ENCODE measurements around the gene SPARC.
"Not testable (repeated sequence)": the region's sequence is repeated elsewhere in the genome, so short reads cannot be mapped to it uniquely, and the experiment has no call there.

SPARC gene

DNA sequence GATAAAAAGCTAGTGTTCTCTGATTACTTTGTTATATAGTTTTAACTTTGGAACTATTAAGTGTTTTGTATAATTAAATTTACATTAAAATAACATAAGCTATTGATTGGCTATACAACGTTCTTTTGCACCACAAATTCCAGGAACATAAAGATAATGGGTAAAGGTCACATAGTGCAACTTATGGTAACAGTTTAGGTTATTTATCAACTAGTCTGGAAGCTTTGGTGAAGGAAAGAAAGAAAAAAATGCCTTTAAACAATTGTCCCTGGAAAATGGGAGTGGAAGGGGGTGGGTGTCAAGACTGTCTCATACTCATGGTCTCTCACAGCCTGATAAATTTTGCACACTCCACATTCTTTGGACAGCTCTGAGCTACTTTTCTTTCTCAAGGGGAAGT lies 17.1 kb upstream of the SPARC start:
- no peaks in the 10 kb centered on the region for H3K9me3 ChIP-seq (ENCODE audit: control insufficient read depth, low read length)
- WGBS, 2 experiments: 83% methylated on average over 1 of the region's 1 CpG; no CpG with 5 or more reads in 1 of the 2 experiments
- H3K4me3 ChIP-seq (ENCODE audit: insufficient read depth, low read depth, low read length): no peak overlapping the region
- no peak overlapping the region for H3K27ac ChIP-seq (ENCODE audit: insufficient read depth, low read depth, low read length, poor library complexity, severe bottlenecking)
- H3K36me3 ChIP-seq (ENCODE audit: control insufficient read depth, insufficient read depth, low read length): no peaks in the 10 kb centered on the region
- H3K27me3 ChIP-seq (ENCODE audit: control insufficient read depth, insufficient read depth, low read length, poor library complexity, severe bottlenecking): no peaks in the 10 kb centered on the region
- peaks cover 8% of the 10 kb centered on the region for H3K4me1 ChIP-seq (ENCODE audit: control insufficient read depth, insufficient read depth, low read length)

DNA sequence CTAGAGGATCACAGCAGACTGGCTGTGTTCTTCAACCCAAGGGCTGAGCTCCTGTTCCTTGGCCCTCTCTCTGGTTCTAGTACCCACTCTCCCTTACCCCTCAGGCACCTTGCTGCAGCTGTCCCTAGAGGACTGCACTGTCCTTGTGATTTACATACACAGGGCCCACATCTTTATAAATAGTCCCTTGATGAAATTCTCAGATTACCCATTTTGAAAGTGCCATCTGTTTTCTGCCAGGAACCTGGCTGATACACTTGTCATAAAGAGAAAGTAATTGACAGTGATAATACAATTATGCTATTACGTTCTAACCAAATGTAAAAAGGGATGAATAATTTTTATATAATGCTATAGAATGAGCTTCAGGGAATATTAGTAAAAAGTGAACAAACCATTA lies 16.5 kb upstream of the SPARC start:
- H3K36me3 ChIP-seq (ENCODE audit: control insufficient read depth, insufficient read depth, low read length): no peaks in the 10 kb centered on the region
- H3K9me3 ChIP-seq (ENCODE audit: control insufficient read depth, low read length): no peaks in the 10 kb centered on the region
- H3K27ac ChIP-seq (ENCODE audit: insufficient read depth, low read depth, low read length, poor library complexity, severe bottlenecking): no peak overlapping the region
- H3K4me1 ChIP-seq (ENCODE audit: control insufficient read depth, insufficient read depth, low read length): peaks cover 8% of the 10 kb centered on the region
- H3K27me3 ChIP-seq (ENCODE audit: control insufficient read depth, insufficient read depth, low read length, poor library complexity, severe bottlenecking): no peaks in the 10 kb centered on the region
- no peak overlapping the region for H3K4me3 ChIP-seq (ENCODE audit: insufficient read depth, low read depth, low read length)
- 100% methylated on average over 1 of the region's 1 CpG; no CpG with 5 or more reads in 1 of the 2 experiments for WGBS, 2 experiments

DNA sequence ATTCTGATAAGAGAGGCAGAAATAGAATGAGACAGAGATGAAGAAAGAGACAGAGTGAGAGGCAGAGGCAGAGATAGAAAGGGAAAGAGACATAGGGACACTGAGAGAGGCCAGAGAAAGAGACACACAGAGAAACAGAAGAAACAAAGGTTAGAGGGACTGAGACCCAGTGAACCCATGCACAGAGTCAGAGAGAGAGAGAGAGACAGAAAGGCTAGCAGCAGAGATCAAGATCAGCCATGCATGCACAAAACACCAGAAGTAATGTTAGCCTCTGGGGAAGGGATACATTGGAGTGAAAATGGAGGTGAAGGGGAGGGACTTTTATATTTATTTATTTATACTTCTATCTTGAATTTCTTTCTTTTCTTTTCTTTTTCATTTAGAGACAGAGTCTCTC lies 14.1 kb upstream of the SPARC start:
- H3K36me3 ChIP-seq (ENCODE audit: control insufficient read depth, insufficient read depth, low read length): no peaks in the 10 kb centered on the region

DNA sequence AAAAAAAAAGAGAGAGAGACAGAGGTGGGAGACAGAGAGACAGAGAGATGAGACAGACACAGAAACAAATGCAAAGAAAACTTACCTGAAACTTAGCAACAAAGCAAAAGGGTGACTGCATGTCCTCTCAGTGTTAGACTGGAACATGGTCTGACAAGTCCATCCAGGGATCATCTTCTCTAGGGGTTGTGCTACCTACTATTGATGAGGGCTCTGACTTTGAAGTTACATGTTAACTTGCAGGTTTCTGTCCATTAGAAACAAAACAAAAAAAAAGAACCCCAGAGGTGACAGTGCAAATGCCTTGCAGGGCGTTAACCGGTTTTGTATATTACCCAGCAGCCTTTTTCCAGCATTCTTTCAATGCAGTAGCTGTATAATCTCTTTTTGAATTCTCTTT lies 13.6 kb upstream of the SPARC start:
- H3K27ac ChIP-seq (ENCODE audit: insufficient read depth, low read depth, low read length, poor library complexity, severe bottlenecking): no peak overlapping the region
- H3K36me3 ChIP-seq (ENCODE audit: control insufficient read depth, insufficient read depth, low read length): no peaks in the 10 kb centered on the region
- peaks cover 15% of the 10 kb centered on the region for H3K4me1 ChIP-seq (ENCODE audit: control insufficient read depth, insufficient read depth, low read length)
- H3K27me3 ChIP-seq (ENCODE audit: control insufficient read depth, insufficient read depth, low read length, poor library complexity, severe bottlenecking): no peaks in the 10 kb centered on the region
- WGBS, 2 experiments: 84 to 86% methylated on average over 2 of the region's 2 CpGs
- H3K4me3 ChIP-seq (ENCODE audit: insufficient read depth, low read depth, low read length): no peak overlapping the region
- no peaks in the 10 kb centered on the region for H3K9me3 ChIP-seq (ENCODE audit: control insufficient read depth, low read length)

More for the DNA sequence above, 14.1 kb upstream of the SPARC start:
- H3K27me3 ChIP-seq (ENCODE audit: control insufficient read depth, insufficient read depth, low read length, poor library complexity, severe bottlenecking): no peaks in the 10 kb centered on the region
- H3K9me3 ChIP-seq (ENCODE audit: control insufficient read depth, low read length): no peaks in the 10 kb centered on the region
- H3K27ac ChIP-seq (ENCODE audit: insufficient read depth, low read depth, low read length, poor library complexity, severe bottlenecking): no peak overlapping the region
- no peak overlapping the region for H3K4me3 ChIP-seq (ENCODE audit: insufficient read depth, low read depth, low read length)
- H3K4me1 ChIP-seq (ENCODE audit: control insufficient read depth, insufficient read depth, low read length): peaks cover 15% of the 10 kb centered on the region

DNA sequence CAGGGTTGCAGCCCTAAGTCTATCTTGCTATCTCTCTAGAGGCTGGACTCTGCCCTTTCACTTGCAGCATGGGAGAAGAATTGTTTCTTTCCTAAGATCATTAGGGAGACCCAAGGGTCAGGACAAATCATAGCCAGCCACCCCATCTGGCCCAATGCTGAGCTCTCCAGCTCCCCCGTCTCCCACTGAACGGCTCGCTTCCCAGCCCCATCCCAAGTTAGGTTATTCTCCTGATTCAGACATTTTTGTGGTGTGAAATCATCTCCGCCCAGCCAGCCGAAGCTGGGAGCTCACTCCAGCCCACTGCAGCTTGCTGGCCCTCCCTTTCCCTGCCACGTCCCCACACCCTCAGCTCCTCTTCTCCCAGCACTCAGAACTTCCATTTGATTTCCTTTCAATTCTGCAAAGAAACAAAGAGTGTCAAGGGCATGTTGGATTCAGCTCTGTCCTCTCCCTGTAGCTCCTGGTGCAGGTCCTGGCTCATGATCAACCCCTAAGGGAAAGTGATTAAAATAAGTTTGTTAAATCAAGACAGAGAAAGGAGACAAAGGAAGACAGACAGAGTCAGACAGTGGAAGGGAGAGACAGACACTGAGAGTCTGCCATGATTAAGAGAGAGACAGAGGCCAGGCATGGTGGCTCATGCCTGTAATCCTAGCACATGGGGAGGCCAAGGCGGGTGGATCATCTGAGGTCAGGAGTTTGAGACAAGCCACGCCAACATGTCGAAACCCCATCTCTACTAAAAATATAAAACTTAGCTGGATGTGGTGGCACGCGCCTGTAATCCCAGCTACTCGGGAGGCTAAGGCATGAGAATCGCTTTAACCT lies 12.6 kb upstream of the SPARC start:
- no peaks in the 10 kb centered on the region for H3K36me3 ChIP-seq (ENCODE audit: control insufficient read depth, insufficient read depth, low read length)
- no peaks in the 10 kb centered on the region for H3K27me3 ChIP-seq (ENCODE audit: control insufficient read depth, insufficient read depth, low read length, poor library complexity, severe bottlenecking)
- H3K4me1 ChIP-seq (ENCODE audit: control insufficient read depth, insufficient read depth, low read length): peaks cover 15% of the 10 kb centered on the region
- H3K4me3 ChIP-seq (ENCODE audit: insufficient read depth, low read depth, low read length): no peak overlapping the region
- no peaks in the 10 kb centered on the region for H3K9me3 ChIP-seq (ENCODE audit: control insufficient read depth, low read length)
- WGBS, 2 experiments: 76 to 77% methylated on average over 13 of the region's 13 CpGs
- peak overlapping the region; percentile 44 for H3K27ac ChIP-seq (ENCODE audit: insufficient read depth, low read depth, low read length, poor library complexity, severe bottlenecking)

DNA sequence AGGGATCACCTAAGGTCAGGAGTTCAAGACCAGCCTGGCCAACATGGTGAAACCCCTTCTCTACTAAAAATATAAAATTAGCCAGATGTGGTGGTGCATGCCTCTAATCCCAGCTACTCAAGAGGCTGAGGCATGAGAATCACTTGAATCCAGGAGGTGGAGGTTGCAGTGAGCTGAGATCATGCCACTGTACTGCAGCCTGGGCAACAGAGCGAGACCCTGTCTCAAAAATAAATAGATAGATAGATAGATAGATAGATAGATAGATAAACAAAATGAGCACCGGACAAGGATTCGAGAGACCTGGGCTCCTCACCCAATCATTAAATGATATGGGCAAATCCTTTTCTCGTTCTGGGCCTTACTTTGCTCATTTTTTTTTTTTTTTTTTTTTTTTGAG lies 11.4 kb upstream of the SPARC start:
- not testable (repeated sequence) for H3K9me3 ChIP-seq (ENCODE audit: control insufficient read depth, low read length)

DNA sequence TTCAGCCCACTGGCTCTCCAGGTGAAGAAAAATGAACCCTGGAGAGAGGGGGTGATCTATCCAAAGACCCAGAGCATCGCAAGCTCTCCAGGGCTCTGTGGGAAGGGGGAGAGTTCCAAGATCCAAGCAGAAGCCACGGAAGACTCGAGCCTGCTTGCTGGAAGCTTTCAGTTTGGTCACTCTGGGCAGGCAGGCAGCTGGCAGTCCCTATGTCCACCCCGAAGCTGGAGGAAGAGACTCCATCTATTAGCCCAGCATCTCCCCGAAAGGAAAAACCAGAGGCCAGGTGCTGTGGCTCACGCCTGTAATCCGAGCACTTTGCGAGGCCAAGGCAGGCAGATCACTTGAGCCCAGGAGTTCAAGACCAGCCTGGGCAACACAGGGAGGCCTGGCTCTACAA lies 10.7 kb upstream of the SPARC start:
- 86% methylated on average over 8 of the region's 8 CpGs for WGBS, 2 experiments
- no peaks in the 10 kb centered on the region for H3K9me3 ChIP-seq (ENCODE audit: control insufficient read depth, low read length)
- H3K27me3 ChIP-seq (ENCODE audit: control insufficient read depth, insufficient read depth, low read length, poor library complexity, severe bottlenecking): no peaks in the 10 kb centered on the region
- no peaks in the 10 kb centered on the region for H3K36me3 ChIP-seq (ENCODE audit: control insufficient read depth, insufficient read depth, low read length)
- H3K4me3 ChIP-seq (ENCODE audit: insufficient read depth, low read depth, low read length): no peak overlapping the region
- H3K27ac ChIP-seq (ENCODE audit: insufficient read depth, low read depth, low read length, poor library complexity, severe bottlenecking): no peak overlapping the region
- H3K4me1 ChIP-seq (ENCODE audit: control insufficient read depth, insufficient read depth, low read length): peaks cover 18% of the 10 kb centered on the region

More for the DNA sequence above, 11.4 kb upstream of the SPARC start:
- not testable (repeated sequence) for H3K27ac ChIP-seq (ENCODE audit: insufficient read depth, low read depth, low read length, poor library complexity, severe bottlenecking); H3K36me3 ChIP-seq (ENCODE audit: control insufficient read depth, insufficient read depth, low read length); H3K27me3 ChIP-seq (ENCODE audit: control insufficient read depth, insufficient read depth, low read length, poor library complexity, severe bottlenecking); H3K4me3 ChIP-seq (ENCODE audit: insufficient read depth, low read depth, low read length)
- peaks cover 18% of the 10 kb centered on the region for H3K4me1 ChIP-seq (ENCODE audit: control insufficient read depth, insufficient read depth, low read length)
- 90 to 94% methylated on average over 4 of the region's 4 CpGs for WGBS, 2 experiments

DNA sequence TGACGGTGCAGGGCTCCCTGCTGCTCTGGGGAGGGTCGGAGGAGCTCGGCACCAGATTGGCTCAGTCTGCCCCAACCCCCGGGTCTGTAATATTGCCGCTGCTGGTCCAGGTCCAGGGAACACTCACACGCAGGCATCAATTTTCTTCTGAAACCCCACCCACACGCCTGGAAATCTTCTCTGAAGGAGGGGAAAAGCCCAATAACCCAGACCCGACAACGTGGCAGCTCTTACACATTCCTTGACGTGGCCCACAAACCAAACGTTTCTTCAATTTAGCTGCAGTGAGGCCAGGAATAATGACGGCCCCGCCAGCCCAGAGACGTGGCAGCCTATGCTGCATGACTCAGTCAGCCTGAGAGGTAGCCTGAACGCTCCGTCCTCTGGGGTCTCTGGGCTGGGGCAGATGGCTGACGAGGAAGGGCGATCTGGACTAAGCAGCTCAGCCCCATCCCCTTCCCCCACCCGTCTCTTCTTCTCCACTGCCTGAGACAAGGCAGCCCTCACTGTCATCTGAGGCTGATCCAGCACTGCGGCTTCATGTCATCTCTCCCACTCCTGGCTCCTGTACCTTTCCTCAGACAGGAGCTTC lies 9.9 kb upstream of the SPARC start:
- 19 to 21% methylated on average over 20 of the region's 20 CpGs for WGBS, 2 experiments
- no peaks in the 10 kb centered on the region for H3K36me3 ChIP-seq (ENCODE audit: control insufficient read depth, insufficient read depth, low read length)
- no peaks in the 10 kb centered on the region for H3K9me3 ChIP-seq (ENCODE audit: control insufficient read depth, low read length)
- H3K4me1 ChIP-seq (ENCODE audit: control insufficient read depth, insufficient read depth, low read length): peaks cover 18% of the 10 kb centered on the region
- peak overlapping the region; percentile 4 for H3K27ac ChIP-seq (ENCODE audit: insufficient read depth, low read depth, low read length, poor library complexity, severe bottlenecking)
- H3K27me3 ChIP-seq (ENCODE audit: control insufficient read depth, insufficient read depth, low read length, poor library complexity, severe bottlenecking): no peaks in the 10 kb centered on the region
- H3K4me3 ChIP-seq (ENCODE audit: insufficient read depth, low read depth, low read length): no peak overlapping the region

DNA sequence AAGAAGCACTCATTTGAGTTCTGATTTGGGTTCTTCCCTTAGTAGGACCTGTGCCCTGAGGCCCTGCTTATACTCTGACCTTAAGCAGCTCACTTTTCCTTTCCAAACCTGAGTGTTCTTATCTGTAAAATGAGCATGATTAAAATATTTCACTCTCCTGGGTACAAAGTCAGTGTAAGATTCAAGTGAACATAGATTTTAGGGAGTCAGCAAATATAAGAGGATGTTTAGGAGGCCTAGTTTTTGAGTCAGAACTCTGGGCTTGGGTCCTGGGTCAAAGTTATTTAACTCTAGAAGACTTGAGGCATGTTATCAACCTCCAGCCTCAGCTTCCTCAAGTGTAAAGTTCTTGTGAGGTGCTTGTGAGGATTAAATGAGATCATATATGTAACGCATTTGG lies 8.7 kb upstream of the SPARC start:
- peaks cover 18% of the 10 kb centered on the region for H3K4me1 ChIP-seq (ENCODE audit: control insufficient read depth, insufficient read depth, low read length)
- H3K36me3 ChIP-seq (ENCODE audit: control insufficient read depth, insufficient read depth, low read length): no peaks in the 10 kb centered on the region
- no peak overlapping the region for H3K27ac ChIP-seq (ENCODE audit: insufficient read depth, low read depth, low read length, poor library complexity, severe bottlenecking)
- H3K9me3 ChIP-seq (ENCODE audit: control insufficient read depth, low read length): no peaks in the 10 kb centered on the region
- H3K4me3 ChIP-seq (ENCODE audit: insufficient read depth, low read depth, low read length): no peak overlapping the region
- no CpG with 5 or more reads among the region's 1 CpG for WGBS, 2 experiments
- H3K27me3 ChIP-seq (ENCODE audit: control insufficient read depth, insufficient read depth, low read length, poor library complexity, severe bottlenecking): no peaks in the 10 kb centered on the region

DNA sequence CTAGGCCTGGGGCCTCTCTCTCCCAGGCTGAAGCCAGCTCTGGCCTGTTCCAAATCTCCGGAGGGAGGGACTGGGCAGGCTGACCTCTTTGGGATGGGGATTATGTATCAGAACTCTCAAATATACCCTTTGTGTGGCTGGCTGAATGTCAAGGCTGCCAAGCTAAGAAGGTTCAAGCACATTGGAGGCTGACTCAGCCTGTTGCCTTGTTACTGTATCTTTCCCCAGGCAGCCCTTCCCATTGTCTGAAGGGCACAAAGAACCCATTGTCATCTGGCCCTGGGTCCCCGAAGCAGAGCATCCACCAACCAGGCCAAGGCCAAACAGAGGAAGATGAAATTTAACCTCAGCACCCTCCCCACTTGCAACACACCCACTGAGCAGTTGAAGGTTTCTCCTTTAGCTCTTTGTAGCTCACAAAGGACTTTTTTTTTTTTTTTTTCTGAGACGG lies 7.3 kb upstream of the SPARC start:
- Histone ChIP-seq H3K4me1 (ENCODE audit: control insufficient read depth, insufficient read depth, low read length) (peaks cover 13% of the 10 kb centered on the region), H3K9me3 (ENCODE audit: control insufficient read depth, low read length) (no peaks in the 10 kb centered on the region), H3K27ac (ENCODE audit: insufficient read depth, low read depth, low read length, poor library complexity, severe bottlenecking) (no peak overlapping the region), H3K4me3 (ENCODE audit: insufficient read depth, low read depth, low read length) (no peak overlapping the region), H3K27me3 (ENCODE audit: control insufficient read depth, insufficient read depth, low read length, poor library complexity, severe bottlenecking) (no peaks in the 10 kb centered on the region), H3K36me3 (ENCODE audit: control insufficient read depth, insufficient read depth, low read length) (no peaks in the 10 kb centered on the region)
- WGBS, 2 experiments: 66 to 80% methylated on average over 3 of the region's 3 CpGs
